Memory B cell (primary cell): ENCODE measurements around the gene PPM1L.
"Not testable (repeated sequence)": the region's sequence is repeated elsewhere in the genome, so short reads cannot be mapped to it uniquely, and the experiment has no call there.

Source experiments
- ATAC-seq: fragments of 150-1000 bp; cut with Tn5 transposase; 2 replicates; pipeline ENCODE4 v1.10.0; 2021; ENCODE audit warnings: low read depth, mild to moderate bottlenecking, moderate library complexity
- DNase-seq, 2 donors: peaks; one replicate each; pipeline ENCODE4 v3.0.0; 2022; ENCODE audit warnings: low spot score in 2 of 2
- H3K27ac Mint-ChIP-seq: one replicate; pipeline ENCODE4 v1.8.0; 2022; ENCODE audit warnings: mild to moderate bottlenecking, moderate library complexity, mixed read lengths
- H3K27me3 Mint-ChIP-seq: one replicate; pipeline ENCODE4 v1.8.0; 2022; ENCODE audit warnings: mixed read lengths
- H3K36me3 Mint-ChIP-seq: one replicate; pipeline ENCODE4 v1.8.0; 2022; ENCODE audit warnings: mild to moderate bottlenecking, mixed read lengths
- H3K4me1 Mint-ChIP-seq: one replicate; pipeline ENCODE4 v1.8.0; 2022; ENCODE audit warnings: mixed read lengths
- H3K4me3 Mint-ChIP-seq: one replicate; pipeline ENCODE4 v1.8.0; 2022; ENCODE audit warnings: mild to moderate bottlenecking, moderate library complexity, mixed read lengths
- H3K9me3 Mint-ChIP-seq: one replicate; pipeline ENCODE4 v1.8.0; 2022; ENCODE audit warnings: mixed read lengths

Gene PPM1L

DNA sequence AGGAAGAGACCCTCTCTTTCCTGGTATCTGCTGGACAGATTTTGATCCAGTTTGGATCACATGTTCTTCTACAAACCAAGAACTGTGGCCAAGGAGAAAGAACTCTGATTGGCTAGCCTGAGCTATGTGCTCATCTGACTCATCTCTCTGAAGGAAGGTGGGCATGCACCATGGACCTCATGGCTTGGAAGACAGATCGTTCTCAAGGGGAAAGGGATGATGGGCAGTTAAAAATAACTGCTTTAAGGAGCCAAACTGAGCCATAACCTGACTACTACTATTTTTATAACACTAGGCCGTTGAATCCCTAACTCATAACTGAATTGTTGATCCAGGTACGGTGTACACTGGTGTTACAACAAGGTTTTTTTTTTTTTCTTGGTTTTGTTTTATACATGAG lies 236.7 kb downstream of the PPM1L start:
- Mint-ChIP-seq H3K27ac (no peak overlapping the region), H3K27me3 (no peaks in the 10 kb centered on the region), H3K4me1 (no peaks in the 10 kb centered on the region), H3K4me3 (no peak overlapping the region), H3K9me3 (no peaks in the 10 kb centered on the region), H3K36me3 (peaks cover 4% of the 10 kb centered on the region)
- DNase-seq (no peak), ATAC-seq (no peak)

DNA sequence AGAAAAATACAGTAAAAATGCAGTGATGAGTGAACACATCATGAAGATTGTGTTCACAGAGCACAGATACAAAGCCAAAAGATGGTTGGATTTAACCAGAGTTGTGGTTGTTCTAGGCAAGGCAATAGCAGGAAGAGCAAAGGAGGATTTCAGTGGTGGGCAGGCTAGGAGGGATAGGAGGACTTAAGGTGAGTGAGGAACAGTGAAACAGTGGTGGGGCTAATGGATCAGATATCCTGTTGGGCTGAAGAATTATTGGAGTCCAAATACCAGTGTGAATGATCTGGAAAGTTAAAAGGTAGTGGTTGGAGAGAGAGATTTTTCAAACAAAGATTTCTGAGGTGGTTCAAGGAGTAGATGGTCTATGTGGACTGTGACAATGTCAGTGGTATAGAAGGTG lies 240.8 kb downstream of the PPM1L start:
- Mint-ChIP-seq H3K4me3 (no peak overlapping the region), H3K27me3 (no peaks in the 10 kb centered on the region), H3K9me3 (no peaks in the 10 kb centered on the region), H3K4me1 (no peaks in the 10 kb centered on the region), H3K36me3 (peaks cover 4% of the 10 kb centered on the region), H3K27ac (no peak overlapping the region)
- DNase-seq (no peak), ATAC-seq (no peak)

- ATAC-seq (no peak), DNase-seq (no peak)
- H3K27ac Mint-ChIP-seq = no peak overlapping the region
- no peaks in the 10 kb centered on the region for H3K27me3 Mint-ChIP-seq
- H3K4me1 Mint-ChIP-seq = no peaks in the 10 kb centered on the region
- no peaks in the 10 kb centered on the region for H3K9me3 Mint-ChIP-seq
- no peak overlapping the region for H3K4me3 Mint-ChIP-seq
- peaks cover 4% of the 10 kb centered on the region for H3K36me3 Mint-ChIP-seq
Measured at GRCh38 chr3:160998581-160998980, 242.6 kb downstream of the PPM1L start.

DNA sequence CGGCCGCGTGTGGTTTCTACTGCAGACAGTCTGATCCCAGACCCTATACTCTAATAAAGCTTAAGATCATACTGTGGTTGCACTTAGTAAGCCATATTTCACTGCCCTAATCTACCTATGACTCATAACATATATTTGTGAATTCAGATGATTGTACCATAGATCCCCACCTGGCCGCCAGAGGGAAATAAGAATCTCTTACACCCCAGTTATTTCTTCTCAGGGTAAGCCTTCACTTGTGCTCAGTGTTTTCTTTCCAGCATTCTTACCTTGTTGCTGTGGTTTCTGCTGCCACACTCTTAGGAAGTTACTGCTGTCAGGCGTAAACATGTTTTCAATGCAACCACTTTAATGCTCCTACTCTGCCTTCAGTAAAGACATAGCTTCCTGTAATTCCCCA lies 243.2 kb downstream of the PPM1L start:
- Mint-ChIP-seq H3K4me1 (no peaks in the 10 kb centered on the region), H3K4me3 (no peak overlapping the region), H3K36me3 (peaks cover 4% of the 10 kb centered on the region), H3K27me3 (no peaks in the 10 kb centered on the region), H3K27ac (no peak overlapping the region), H3K9me3 (no peaks in the 10 kb centered on the region)
- no peak for ATAC-seq
- no peak for DNase-seq

DNA sequence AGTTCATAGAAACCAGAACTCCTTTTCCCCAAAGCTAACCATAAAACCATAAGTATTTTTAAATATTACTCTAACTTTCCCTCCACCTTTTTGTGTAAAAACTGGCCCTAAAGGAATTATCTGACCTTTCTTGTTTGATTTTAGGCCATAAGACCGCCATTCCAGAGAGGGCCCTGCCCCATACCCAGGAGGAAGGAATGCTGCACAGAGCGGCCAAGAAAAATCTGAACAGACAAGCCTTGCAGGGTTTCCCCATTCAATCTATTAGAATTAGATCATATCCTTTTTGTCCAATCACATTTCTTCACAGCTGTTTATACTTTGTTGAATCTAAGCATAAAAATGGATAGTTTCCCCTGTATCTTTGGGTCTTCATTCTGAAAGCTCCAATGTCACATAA lies 252.1 kb downstream of the PPM1L start:
- H3K4me3 Mint-ChIP-seq = no peak overlapping the region
- no peaks in the 10 kb centered on the region for H3K9me3 Mint-ChIP-seq
- H3K4me1 Mint-ChIP-seq = no peaks in the 10 kb centered on the region
- no peaks in the 10 kb centered on the region for H3K27me3 Mint-ChIP-seq
- H3K27ac Mint-ChIP-seq = no peak overlapping the region
- DNase-seq (no peak), ATAC-seq (no peak)
- H3K36me3 Mint-ChIP-seq = peaks cover 5% of the 10 kb centered on the region

- not testable (repeated sequence) for H3K27ac Mint-ChIP-seq, H3K27me3 Mint-ChIP-seq, H3K4me3 Mint-ChIP-seq
Measured at GRCh38 chr3:161010151-161010550, 254.1 kb downstream of the PPM1L start.

GRCh38 chr3:161014843-161015749 lies 259.1 kb downstream of the PPM1L start:
- Mint-ChIP-seq H3K4me1 (no peaks in the 10 kb centered on the region), H3K9me3 (peaks cover 2% of the 10 kb centered on the region), H3K27ac (no peak overlapping the region), H3K27me3 (peaks cover 3% of the 10 kb centered on the region), H3K4me3 (no peak overlapping the region), H3K36me3 (peaks cover 5% of the 10 kb centered on the region)
- DNase-seq (no peak), ATAC-seq (no peak)

More at GRCh38 chr3:161010151-161010550, 254.1 kb downstream of the PPM1L start:
- not testable (repeated sequence) for H3K4me1 Mint-ChIP-seq, DNase-seq, H3K36me3 Mint-ChIP-seq, H3K9me3 Mint-ChIP-seq, ATAC-seq

GRCh38 chr3:161016417-161017313 lies 260.6 kb downstream of the PPM1L start:
- DNase-seq = no peak
- peaks cover 3% of the 10 kb centered on the region for H3K27me3 Mint-ChIP-seq
- no peak overlapping the region for H3K4me3 Mint-ChIP-seq
- ATAC-seq = no peak
- peaks cover 5% of the 10 kb centered on the region for H3K36me3 Mint-ChIP-seq
- H3K27ac Mint-ChIP-seq = no peak overlapping the region
- no peaks in the 10 kb centered on the region for H3K4me1 Mint-ChIP-seq
- peaks cover 2% of the 10 kb centered on the region for H3K9me3 Mint-ChIP-seq

DNA sequence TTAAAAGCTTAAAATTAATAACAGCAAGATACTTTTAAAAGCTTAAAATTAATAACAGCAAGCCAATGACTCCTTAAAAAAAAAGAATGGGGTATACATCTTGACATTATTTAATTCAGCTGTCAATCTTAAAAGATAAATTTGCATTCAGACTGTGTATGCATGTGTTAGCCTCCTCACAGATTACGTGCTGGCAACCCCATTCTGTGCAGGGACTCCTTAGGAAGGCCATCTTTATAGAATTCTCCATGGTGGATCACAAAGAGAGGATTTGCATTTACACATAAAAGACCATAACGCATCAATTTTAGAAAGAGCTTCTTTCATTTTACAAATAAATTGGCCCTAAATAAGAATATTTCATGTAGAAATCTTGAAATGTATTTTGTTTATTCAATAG lies 261.9 kb downstream of the PPM1L start:
- ATAC-seq = no peak
- H3K27me3 Mint-ChIP-seq = peaks cover 3% of the 10 kb centered on the region
- H3K36me3 Mint-ChIP-seq = peaks cover 9% of the 10 kb centered on the region
- no peaks in the 10 kb centered on the region for H3K4me1 Mint-ChIP-seq
- H3K4me3 Mint-ChIP-seq = no peak overlapping the region
- H3K9me3 Mint-ChIP-seq = peaks cover 4% of the 10 kb centered on the region
- no peak for DNase-seq
- H3K27ac Mint-ChIP-seq = no peak overlapping the region

- no peaks in the 10 kb centered on the region for H3K4me1 Mint-ChIP-seq
- DNase-seq (no peak), ATAC-seq (no peak)
- H3K4me3 Mint-ChIP-seq = no peak overlapping the region
- peaks cover 2% of the 10 kb centered on the region for H3K27me3 Mint-ChIP-seq
- H3K36me3 Mint-ChIP-seq = peaks cover 12% of the 10 kb centered on the region
- H3K27ac Mint-ChIP-seq = no peak overlapping the region
- H3K9me3 Mint-ChIP-seq = peaks cover 5% of the 10 kb centered on the region
Measured at GRCh38 chr3:161020256-161020655, 264.2 kb downstream of the PPM1L start.

DNA sequence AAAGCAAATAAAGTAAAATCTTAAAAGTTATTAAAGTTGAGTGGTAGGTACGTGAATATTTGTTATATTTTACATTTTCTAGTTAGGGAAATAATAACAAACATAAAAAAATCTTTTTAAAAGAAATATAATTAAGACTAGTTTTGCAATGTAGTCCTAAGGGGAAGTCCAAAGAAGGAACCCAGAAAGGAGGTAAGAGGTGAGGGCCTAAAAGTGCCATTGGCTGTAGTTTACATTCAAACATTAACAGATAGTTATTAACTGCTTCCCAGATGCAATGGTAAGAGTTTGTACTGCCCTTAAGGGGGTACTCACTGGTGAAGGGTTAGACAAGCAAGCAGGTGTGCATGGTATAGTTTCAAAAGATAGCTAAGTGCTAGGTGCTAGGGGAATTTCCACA lies 269.9 kb downstream of the PPM1L start:
- Mint-ChIP-seq H3K4me3 (no peak overlapping the region), H3K9me3 (peaks cover 4% of the 10 kb centered on the region), H3K36me3 (peaks cover 12% of the 10 kb centered on the region), H3K27me3 (no peaks in the 10 kb centered on the region), H3K27ac (no peak overlapping the region), H3K4me1 (no peaks in the 10 kb centered on the region)
- no peak for DNase-seq
- no peak for ATAC-seq

- Mint-ChIP-seq H3K27ac (no peak overlapping the region), H3K4me3 (no peak overlapping the region), H3K36me3 (peaks cover 12% of the 10 kb centered on the region), H3K9me3 (peaks cover 4% of the 10 kb centered on the region), H3K4me1 (no peaks in the 10 kb centered on the region), H3K27me3 (no peaks in the 10 kb centered on the region)
- DNase-seq (no peak), ATAC-seq (no peak)
Measured at GRCh38 chr3:161026612-161027510, 270.8 kb downstream of the PPM1L start.

DNA sequence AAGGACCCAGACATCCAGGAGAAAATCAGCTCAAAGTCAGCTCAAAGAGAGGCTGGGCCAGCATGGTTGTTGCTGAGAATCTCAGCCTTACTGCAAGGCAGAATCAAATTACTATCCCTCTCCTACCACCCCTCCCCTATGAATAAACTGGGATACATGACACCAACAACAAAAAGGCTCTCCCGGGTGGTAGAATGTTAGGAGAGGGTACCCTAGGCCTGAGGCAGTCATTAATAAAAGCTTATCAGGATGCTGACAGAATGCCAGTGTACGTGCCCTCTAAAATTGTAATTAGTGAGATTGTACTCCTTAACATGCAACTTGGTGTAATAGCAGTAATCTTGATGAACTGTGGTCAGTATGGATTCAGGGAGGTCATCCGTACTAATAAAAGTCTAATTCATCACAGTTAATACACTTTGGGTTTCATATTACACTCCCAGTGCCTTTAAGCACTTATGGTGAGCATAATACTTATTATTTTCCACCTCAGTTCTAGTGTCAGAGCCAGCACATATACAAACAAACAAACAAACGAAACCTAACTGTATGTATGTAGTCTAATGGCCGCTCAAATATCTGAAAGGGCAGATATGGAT lies 272.6 kb downstream of the PPM1L start:
- no peaks in the 10 kb centered on the region for H3K27me3 Mint-ChIP-seq
- H3K27ac Mint-ChIP-seq = no peak overlapping the region
- H3K4me3 Mint-ChIP-seq = no peak overlapping the region
- H3K4me1 Mint-ChIP-seq = no peaks in the 10 kb centered on the region
- peaks cover 7% of the 10 kb centered on the region for H3K36me3 Mint-ChIP-seq
- ATAC-seq = no peak
- DNase-seq = no peak
- no peaks in the 10 kb centered on the region for H3K9me3 Mint-ChIP-seq
